ENCODE measurements around the gene SH3RF2.

The SH3RF2 gene

GRCh38 chr5:146042628-146043279 is 106.4 kb downstream of the SH3RF2 start:
- CTCF ChIA-PET = interaction anchor here (0.9 to 4.8 kb wide), 5 partner anchors 9 to 97 kb away, joined by 3 to 22 read pairs (median 3); no protein-coding TSS in a partner anchor
- DNase-seq (ENCODE audit: extremely low spot score) = no peak
- POLR2A ChIA-PET = no interaction called here
- TF ChIP-seq CTCF (IDR thresholded peaks at IDR 0.05; ENCODE audit: control extremely low read depth, extremely low read depth, low read depth, missing control alignments) = no peak

GRCh38 chr5:146043722-146044121 is 107.3 kb downstream of the SH3RF2 start:
- CTCF ChIA-PET = interaction anchor here (0.9 to 1.2 kb wide), 2 partner anchors 17 to 98 kb away, joined by 3 read pairs; no protein-coding TSS in a partner anchor
- no peak for TF ChIP-seq CTCF (IDR thresholded peaks at IDR 0.05; ENCODE audit: control extremely low read depth, extremely low read depth, low read depth, missing control alignments)
- DNase-seq (ENCODE audit: extremely low spot score) = no peak
- POLR2A ChIA-PET = no interaction called here

- no peak for DNase-seq (ENCODE audit: extremely low spot score)
- CTCF ChIA-PET = interaction anchor here (1.1 to 1.8 kb wide), 2 partner anchors 15 to 352 kb away, joined by 3 to 5 read pairs; no protein-coding TSS in a partner anchor
- POLR2A ChIA-PET = no interaction called here
- no peak for TF ChIP-seq CTCF (IDR thresholded peaks at IDR 0.05; ENCODE audit: control extremely low read depth, extremely low read depth, low read depth, missing control alignments)
These were observed 111.0 kb downstream of the SH3RF2 start for GRCh38 chr5:146047396-146047795.

- peak; percentile 48 for DNase-seq (ENCODE audit: extremely low spot score)
- CTCF ChIA-PET = interaction anchor here (1.5 to 1.8 kb wide), 2 partner anchors 10 to 17 kb away, joined by 4 to 5 read pairs; no protein-coding TSS in a partner anchor
- TF ChIP-seq CTCF (IDR thresholded peaks at IDR 0.05; ENCODE audit: control extremely low read depth, extremely low read depth, low read depth, missing control alignments) = peak; percentile 35
- POLR2A ChIA-PET = no interaction called here
These were observed 112.8 kb downstream of the SH3RF2 start for GRCh38 chr5:146048994-146049703.

- CTCF ChIA-PET = interaction anchor here (0.9 to 3.0 kb wide), 4 partner anchors 9 to 1846 kb away, joined by 3 to 22 read pairs (median 3); no protein-coding TSS in a partner anchor
- POLR2A ChIA-PET = no interaction called here
- no peak for TF ChIP-seq CTCF (IDR thresholded peaks at IDR 0.05; ENCODE audit: control extremely low read depth, extremely low read depth, low read depth, missing control alignments)
- no peak for DNase-seq (ENCODE audit: extremely low spot score)
These were observed 113.3 kb downstream of the SH3RF2 start for GRCh38 chr5:146049704-146050026.

GRCh38 chr5:146050086-146050485 is 113.7 kb downstream of the SH3RF2 start:
- no peak for DNase-seq (ENCODE audit: extremely low spot score)
- POLR2A ChIA-PET = no interaction called here
- TF ChIP-seq CTCF (IDR thresholded peaks at IDR 0.05; ENCODE audit: control extremely low read depth, extremely low read depth, low read depth, missing control alignments) = no peak
- CTCF ChIA-PET = interaction anchor here (0.9 to 3.0 kb wide), 5 partner anchors 9 to 1847 kb away, joined by 3 to 22 read pairs (median 3); no protein-coding TSS in a partner anchor

All from GM10248 (cell line).